Measurements from ENCODE around the gene GAS2.

The GAS2 gene

GRCh38 chr11:22728600-22729389 lies 62.4 kb downstream of the GAS2 start:
- no peak for DNase-seq (ENCODE audit: low spot score)

- no peak for DNase-seq (ENCODE audit: low spot score)
These were observed 63.9 kb downstream of the GAS2 start for GRCh38 chr11:22730319-22730718.

GRCh38 chr11:22732588-22732987 lies 66.2 kb downstream of the GAS2 start:
- DNase-seq (ENCODE audit: low spot score) = no peak

- DNase-seq (ENCODE audit: low spot score) = no peak
These were observed 67.3 kb downstream of the GAS2 start for GRCh38 chr11:22733475-22734248.

- DNase-seq (ENCODE audit: low spot score) = no peak
These were observed 68.4 kb downstream of the GAS2 start for GRCh38 chr11:22734628-22735345.

GRCh38 chr11:22742157-22742613 lies 75.8 kb downstream of the GAS2 start:
- no peak for DNase-seq (ENCODE audit: low spot score)

- no peak for DNase-seq (ENCODE audit: low spot score)
These were observed 83.1 kb downstream of the GAS2 start for GRCh38 chr11:22749536-22749935.

- DNase-seq (ENCODE audit: low spot score) = no peak
These were observed 86.5 kb downstream of the GAS2 start for GRCh38 chr11:22752908-22753310.

GRCh38 chr11:22753416-22753815 lies 87.0 kb downstream of the GAS2 start:
- DNase-seq (ENCODE audit: low spot score) = no peak

- no peak for DNase-seq (ENCODE audit: low spot score)
These were observed 94.7 kb downstream of the GAS2 start for GRCh38 chr11:22761066-22761465.

GRCh38 chr11:22763166-22763565 lies 96.8 kb downstream of the GAS2 start:
- DNase-seq (ENCODE audit: low spot score) = no peak

GRCh38 chr11:22764735-22765134 lies 98.3 kb downstream of the GAS2 start:
- DNase-seq (ENCODE audit: low spot score) = no peak

GRCh38 chr11:22768281-22768680 lies 101.9 kb downstream of the GAS2 start:
- DNase-seq (ENCODE audit: low spot score) = no peak

GRCh38 chr11:22769081-22769480 lies 102.7 kb downstream of the GAS2 start:
- no peak for DNase-seq (ENCODE audit: low spot score)

- DNase-seq (ENCODE audit: low spot score) = no peak
These were observed 108.3 kb downstream of the GAS2 start for GRCh38 chr11:22774716-22775115.

GRCh38 chr11:22775248-22775647 lies 108.8 kb downstream of the GAS2 start:
- DNase-seq (ENCODE audit: low spot score) = no peak

- DNase-seq (ENCODE audit: low spot score) = no peak
These were observed 112.2 kb downstream of the GAS2 start for GRCh38 chr11:22778642-22779041.

GRCh38 chr11:22779850-22780249 lies 113.4 kb downstream of the GAS2 start:
- DNase-seq (ENCODE audit: low spot score) = no peak

- DNase-seq (ENCODE audit: low spot score) = no peak
These were observed 114.7 kb downstream of the GAS2 start for GRCh38 chr11:22780952-22781593.

GRCh38 chr11:22785251-22785650 lies 118.8 kb downstream of the GAS2 start:
- no peak for DNase-seq (ENCODE audit: low spot score)

- DNase-seq (ENCODE audit: low spot score) = no peak
These were observed 120.1 kb downstream of the GAS2 start for GRCh38 chr11:22786475-22786874.

- DNase-seq (ENCODE audit: low spot score) = no peak
These were observed 120.6 kb downstream of the GAS2 start for GRCh38 chr11:22787055-22787454.

All from germinal center (tissue), 1 donor.